Transverse colon (tissue), 4 donors: ENCODE data around the gene PRKCE. TPM values are rescaled to one million over a fixed set of nuclear protein-coding genes. Genes with fewer than 3 reads are reported as not detected.

Source experiments
- DNase-seq: peaks from one replicate; pipeline ENCODE4 v3.0.0-alpha.2; 2019
- H3K27ac ChIP-seq, 4 donors: fragments of 200-600 bp; sonication (generic); 2 replicates each; pipeline ENCODE4 v1.5.1; 2016 to 2018; ENCODE audit warnings: inconsistent platforms in 4 of 4
- H3K27me3 ChIP-seq: fragments of 200-600 bp; sonication (generic); 2 replicates; pipeline ENCODE4 v1.5.1; 2017; ENCODE audit warnings: inconsistent platforms
- H3K36me3 ChIP-seq, 4 donors: fragments of 200-600 bp; sonication (generic); 2 replicates each; pipeline ENCODE4 v1.5.1; 2017 to 2019; ENCODE audit warnings: inconsistent platforms in 4 of 4
- H3K4me1 ChIP-seq, 4 donors: fragments of 200-600 bp; sonication (generic); 2 replicates each; pipeline ENCODE4 v1.5.1; 2017 to 2020; ENCODE audit warnings: inconsistent platforms in 4 of 4
- H3K4me3 ChIP-seq, 4 donors: fragments of 200-600 bp; sonication (generic); 1 replicate in 1 of 4; 2 replicates in 3 of 4; pipeline versions ENCODE4 v1.5.1 to v1.6.1; 2017 to 2019; ENCODE audit warnings: inconsistent platforms in 4 of 4
- H3K9me3 ChIP-seq, 2 donors: fragments of 200-600 bp; sonication (generic); 2 replicates each; pipeline ENCODE4 v1.5.1; 2017 to 2019; ENCODE audit warnings: inconsistent platforms in 2 of 2
- EP300 ChIP-seq: sonication (generic); formaldehyde crosslinking; IDR thresholded peaks from one replicate; pipeline ENCODE4 v1.6.1; 2017; ENCODE audit warnings: antibody characterized with exemption, low read depth
- POLR2A ChIP-seq: fragments of 450-650 bp; IDR thresholded peaks from one replicate; pipeline ENCODE4 v1.6.1; 2016; ENCODE audit warnings: antibody characterized with exemption, mild to moderate bottlenecking, moderate library complexity
- POLR2AphosphoS5 ChIP-seq, 3 donors: sonication (generic); formaldehyde crosslinking; IDR thresholded peaks; one replicate each; pipeline ENCODE4 v1.6.1; 2016; ENCODE audit warnings: antibody characterized with exemption in 3 of 3
- WGBS, 2 donors: methylation state at CpG; one replicate each; pipeline ENCODE4 v1.1.5; 2018; ENCODE audit warnings: low coverage in 1 of 2; 5-methylcytosine and 5-hydroxymethylcytosine counted together
- in situ Hi-C, 4 donors: fragments of 200-750 bp; cut with MboI; loops; one replicate each; pipeline versions ENCODE4 v1.15.0 to v1.15.1; 2017; ENCODE audit warnings: low sequenced_read_pairs in 3 of 4, low pct_ligation_motif_present in 1 of 4, low pct_unique_long_range_greater_than_20kb in 1 of 4
- intact Hi-C: fragments of 100-400 bp; cut with DNase I; formaldehyde crosslinking; loops from one replicate; pipeline ENCODE4 v1.15.1; 2023; ENCODE audit warnings: low total_unique reads
- total RNA-seq, 4 donors: library from RNA; depleted of rRNA; stranded (reverse); fragments of >200 nt; gene quantifications; one replicate each; pipeline ENCODE4 v1.1.0, GENCODE V29; 2016
- TF ChIP-seq, protein P1 (sequence below), 5 experiments: fragments of 200-600 bp in 3 of 5; fragments of 450-650 bp in 2 of 5; sonication (generic) in 3 of 5; IDR thresholded peaks; 1 replicate in 2 of 5; 2 replicates in 3 of 5; pipeline ENCODE4 v1.5.1; 2016 to 2017; ENCODE audit warnings: antibody characterized with exemption in 5 of 5, inconsistent platforms in 3 of 5, mild to moderate bottlenecking in 2 of 5, moderate library complexity in 1 of 5

The PRKCE gene
- total RNA-seq, 4 donors from 2014 or later: 8.6 to 20.6 (median 11.3) TPM

DNA sequence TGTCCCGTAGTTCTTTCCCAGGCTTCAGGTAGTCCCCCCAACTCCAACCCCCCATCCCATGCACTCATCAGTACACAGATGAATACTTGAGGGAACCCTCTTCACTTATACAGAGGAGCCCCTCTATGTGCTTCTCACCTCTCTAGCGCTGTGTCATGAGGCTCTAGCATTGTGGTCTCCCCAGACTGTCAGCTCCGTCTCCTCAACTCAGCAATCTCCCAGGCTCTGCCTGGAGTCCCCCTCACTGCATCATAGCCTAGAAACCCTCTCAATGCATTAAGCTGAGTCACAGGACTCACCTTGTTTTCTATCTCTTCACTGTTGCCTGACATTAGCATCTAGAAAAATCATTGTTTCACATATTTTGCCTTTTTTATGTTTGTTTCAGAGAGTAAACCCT is 20.2 kb upstream of the PRKCE start:
- Histone ChIP-seq H3K27me3 (peaks cover 6% of the 10 kb centered on the region), H3K4me3 (no peak overlapping the region), H3K9me3 (no peaks in the 10 kb centered on the region), H3K27ac (no peak overlapping the region), H3K4me1 (no peaks in the 10 kb centered on the region), H3K36me3 (no peaks in the 10 kb centered on the region)
- no peak for DNase-seq
- in situ Hi-C loops: loop anchor here in 1 of 4 donors (25.0 kb wide), 1 partner anchor 731 kb away; no protein-coding TSS in a partner anchor
- no peak for TF ChIP-seq EP300
- TF ChIP-seq, protein P1, sequence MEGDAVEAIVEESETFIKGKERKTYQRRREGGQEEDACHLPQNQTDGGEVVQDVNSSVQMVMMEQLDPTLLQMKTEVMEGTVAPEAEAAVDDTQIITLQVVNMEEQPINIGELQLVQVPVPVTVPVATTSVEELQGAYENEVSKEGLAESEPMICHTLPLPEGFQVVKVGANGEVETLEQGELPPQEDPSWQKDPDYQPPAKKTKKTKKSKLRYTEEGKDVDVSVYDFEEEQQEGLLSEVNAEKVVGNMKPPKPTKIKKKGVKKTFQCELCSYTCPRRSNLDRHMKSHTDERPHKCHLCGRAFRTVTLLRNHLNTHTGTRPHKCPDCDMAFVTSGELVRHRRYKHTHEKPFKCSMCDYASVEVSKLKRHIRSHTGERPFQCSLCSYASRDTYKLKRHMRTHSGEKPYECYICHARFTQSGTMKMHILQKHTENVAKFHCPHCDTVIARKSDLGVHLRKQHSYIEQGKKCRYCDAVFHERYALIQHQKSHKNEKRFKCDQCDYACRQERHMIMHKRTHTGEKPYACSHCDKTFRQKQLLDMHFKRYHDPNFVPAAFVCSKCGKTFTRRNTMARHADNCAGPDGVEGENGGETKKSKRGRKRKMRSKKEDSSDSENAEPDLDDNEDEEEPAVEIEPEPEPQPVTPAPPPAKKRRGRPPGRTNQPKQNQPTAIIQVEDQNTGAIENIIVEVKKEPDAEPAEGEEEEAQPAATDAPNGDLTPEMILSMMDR (IDR thresholded peaks at IDR 0.05): no peak
- no peak for TF ChIP-seq POLR2AphosphoS5 (IDR thresholded peaks at IDR 0.05)
- TF ChIP-seq POLR2A: no peak
- 96 to 100% methylated on average over 1 to 3 of the region's 3 CpGs for WGBS, 2 donors
- intact Hi-C loops: no loop called here

DNA sequence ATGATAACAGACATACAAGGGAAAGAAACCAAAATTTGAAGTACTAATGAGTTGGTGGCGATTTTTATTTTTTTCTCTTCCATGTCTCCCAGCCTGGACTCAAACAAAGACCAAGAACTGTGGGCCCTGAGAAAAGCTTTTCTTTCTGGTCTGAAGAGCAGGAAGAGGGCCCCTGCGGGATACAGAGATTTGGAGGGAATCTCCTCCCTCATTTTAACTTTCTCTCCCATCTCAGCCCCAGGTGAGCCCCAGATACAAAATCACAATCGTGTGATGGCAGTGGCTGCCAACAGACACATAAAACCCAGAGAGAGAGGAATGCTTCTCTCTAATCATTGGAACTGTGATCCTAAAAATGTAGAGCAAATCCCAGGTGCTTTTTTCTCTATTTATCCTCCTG is 19.5 kb upstream of the PRKCE start:
- Histone ChIP-seq H3K9me3 (no peaks in the 10 kb centered on the region), H3K4me1 (no peaks in the 10 kb centered on the region), H3K4me3 (no peak overlapping the region), H3K27me3 (peaks cover 6% of the 10 kb centered on the region), H3K36me3 (no peaks in the 10 kb centered on the region), H3K27ac (no peak overlapping the region)
- DNase-seq: no peak
- intact Hi-C loops (no loop called here), in situ Hi-C loops (loop anchor here in 1 of 4 donors (25.0 kb wide), 1 partner anchor 730 kb away; no protein-coding TSS in a partner anchor)
- WGBS, 2 donors: 82 to 100% methylated on average over 1 to 3 of the region's 3 CpGs
- TF ChIP-seq, protein P1 (IDR thresholded peaks at IDR 0.05): no peak
- TF ChIP-seq POLR2A (no peak), POLR2AphosphoS5 (IDR thresholded peaks at IDR 0.05) (no peak), EP300 (no peak)

DNA sequence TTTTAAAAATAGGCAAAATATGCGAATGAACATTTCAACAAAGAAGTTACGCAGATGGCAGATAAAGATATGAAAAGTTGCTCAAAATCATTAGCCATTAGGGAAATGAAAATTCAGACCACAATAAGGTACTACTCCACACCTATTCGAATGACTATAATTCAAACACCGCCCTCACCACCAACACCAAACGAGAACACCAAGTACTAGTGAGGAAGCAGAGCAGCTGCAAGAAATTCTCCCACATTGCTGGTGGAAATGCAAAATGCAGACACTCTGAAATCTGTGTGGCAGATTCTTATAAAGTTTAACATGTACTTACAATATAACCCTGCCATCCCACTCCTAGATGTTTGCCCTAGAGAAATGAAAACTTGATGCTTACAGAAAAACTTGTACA is 17.3 kb upstream of the PRKCE start:
- no peaks in the 10 kb centered on the region for H3K4me1 ChIP-seq
- no peaks in the 10 kb centered on the region for H3K9me3 ChIP-seq
- in situ Hi-C loops (loop anchor here in 1 of 4 donors (25.0 kb wide), 1 partner anchor 728 kb away; no protein-coding TSS in a partner anchor), intact Hi-C loops (no loop called here)
- H3K27me3 ChIP-seq: peaks cover 6% of the 10 kb centered on the region
- H3K27ac ChIP-seq: no peak overlapping the region
- no peak for DNase-seq
- 78 to 79% methylated on average over 5 of the region's 5 CpGs for WGBS, 2 donors
- H3K4me3 ChIP-seq: no peak overlapping the region
- no peaks in the 10 kb centered on the region for H3K36me3 ChIP-seq
- TF ChIP-seq POLR2AphosphoS5 (IDR thresholded peaks at IDR 0.05): no peak
- no peak for TF ChIP-seq POLR2A
- TF ChIP-seq, protein P1 (IDR thresholded peaks at IDR 0.05): no peak
- TF ChIP-seq EP300: no peak

DNA sequence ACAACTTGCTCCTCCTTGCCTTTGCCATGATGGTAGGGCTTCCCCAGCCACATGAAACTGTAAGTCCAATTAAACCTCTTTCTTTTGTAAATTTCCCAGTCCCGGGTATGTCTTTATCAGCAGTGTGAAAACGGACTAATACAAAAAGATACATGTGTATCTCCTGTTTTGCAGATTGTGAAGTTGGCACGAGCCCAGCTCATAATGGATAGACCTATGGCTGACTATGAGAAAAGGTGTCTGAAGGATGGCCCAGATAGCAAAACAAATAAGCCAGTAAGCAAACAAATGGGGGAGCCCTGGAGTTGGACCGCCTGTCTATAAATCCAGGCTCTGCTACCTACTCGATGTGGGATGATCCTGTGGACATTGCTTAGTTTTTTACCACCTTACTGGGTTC is 15.5 kb upstream of the PRKCE start:
- DNase-seq: no peak
- TF ChIP-seq, protein P1 (IDR thresholded peaks at IDR 0.05): no peak
- TF ChIP-seq EP300 (no peak), POLR2AphosphoS5 (IDR thresholded peaks at IDR 0.05) (no peak), POLR2A (no peak)
- Histone ChIP-seq H3K27ac (no peak overlapping the region), H3K27me3 (peaks cover 5% of the 10 kb centered on the region), H3K36me3 (no peaks in the 10 kb centered on the region), H3K9me3 (no peaks in the 10 kb centered on the region), H3K4me1 (no peaks in the 10 kb centered on the region), H3K4me3 (no peak overlapping the region)
- WGBS, 2 donors: 89 to 91% methylated on average over 5 of the region's 5 CpGs
- in situ Hi-C loops: loop anchor here in 1 of 4 donors (25.0 kb wide), 1 partner anchor 726 kb away; no protein-coding TSS in a partner anchor
- intact Hi-C loops: no loop called here
